ENCODE data around the gene MVD. TPM values are rescaled to one million over a fixed set of nuclear protein-coding genes. Genes with fewer than 3 reads are reported as not detected.

MVD gene
- total RNA-seq, 1 donor from 2014 or later, result 71.8 TPM

- H3K4me3 ChIP-seq, result no peak overlapping the region
- H3K27ac ChIP-seq, result no peak overlapping the region
- ATAC-seq, result no peak
- no peak for TF ChIP-seq CTCF (IDR thresholded peaks at IDR 0.05)
- intact Hi-C loops (cut with DNase I), result no loop called here
- H3K9me3 ChIP-seq, result no peaks in the 10 kb centered on the region
- H3K27me3 ChIP-seq (ENCODE audit: low read depth), result no peaks in the 10 kb centered on the region
- no peak for DNase-seq
- peaks cover 86% of the 10 kb centered on the region for H3K36me3 ChIP-seq
- H3K4me1 ChIP-seq, result no peaks in the 10 kb centered on the region
These were observed 40.0 kb downstream of the MVD start for GRCh38 chr16:88622866-88623265.

GRCh38 chr16:88622125-88622524 is 40.8 kb downstream of the MVD start:
- H3K4me3 ChIP-seq, result no peak overlapping the region
- H3K4me1 ChIP-seq, result peaks cover 4% of the 10 kb centered on the region
- no peaks in the 10 kb centered on the region for H3K9me3 ChIP-seq
- H3K27ac ChIP-seq, result no peak overlapping the region
- no peak for DNase-seq
- intact Hi-C loops (cut with DNase I), result no loop called here
- TF ChIP-seq CTCF (IDR thresholded peaks at IDR 0.05), result no peak
- H3K36me3 ChIP-seq, result peaks cover 86% of the 10 kb centered on the region
- no peaks in the 10 kb centered on the region for H3K27me3 ChIP-seq (ENCODE audit: low read depth)
- ATAC-seq, result no peak

GRCh38 chr16:88619859-88620815 is 42.8 kb downstream of the MVD start:
- ATAC-seq (peak; percentile 9 to 27), DNase-seq (no peak)
- Histone ChIP-seq H3K9me3 (no peaks in the 10 kb centered on the region), H3K4me1 (peaks cover 18% of the 10 kb centered on the region), H3K36me3 (peaks cover 81% of the 10 kb centered on the region), H3K4me3 (no peak overlapping the region), H3K27me3 (ENCODE audit: low read depth) (no peaks in the 10 kb centered on the region), H3K27ac (peak overlapping the region; percentile 11)
- TF ChIP-seq CTCF (IDR thresholded peaks at IDR 0.05), result no peak
- intact Hi-C loops (cut with DNase I), result no loop called here

GRCh38 chr16:88618956-88619667 is 43.8 kb downstream of the MVD start:
- H3K27me3 ChIP-seq (ENCODE audit: low read depth), result no peaks in the 10 kb centered on the region
- DNase-seq (no peak), ATAC-seq (no peak)
- peaks cover 18% of the 10 kb centered on the region for H3K4me1 ChIP-seq
- intact Hi-C loops (cut with DNase I), result no loop called here
- TF ChIP-seq CTCF (IDR thresholded peaks at IDR 0.05), result no peak
- no peaks in the 10 kb centered on the region for H3K9me3 ChIP-seq
- no peak overlapping the region for H3K27ac ChIP-seq
- H3K4me3 ChIP-seq, result no peak overlapping the region
- peaks cover 78% of the 10 kb centered on the region for H3K36me3 ChIP-seq

GRCh38 chr16:88618182-88618955 is 44.5 kb downstream of the MVD start:
- Histone ChIP-seq H3K4me1 (peaks cover 18% of the 10 kb centered on the region), H3K4me3 (no peak overlapping the region), H3K9me3 (no peaks in the 10 kb centered on the region), H3K27ac (no peak overlapping the region), H3K36me3 (peaks cover 76% of the 10 kb centered on the region), H3K27me3 (ENCODE audit: low read depth) (no peaks in the 10 kb centered on the region)
- no peak for TF ChIP-seq CTCF (IDR thresholded peaks at IDR 0.05)
- DNase-seq (no peak), ATAC-seq (no peak)
- intact Hi-C loops (cut with DNase I), result no loop called here

Measured in lower lobe of right lung (tissue), 2 donors.